GM12892 (cell line): ENCODE results near the gene DAP3.

Source experiments
- POLR2A ChIP-seq: IDR thresholded peaks from 2 replicates; pipeline ENCODE4 v1.6.1; 2011; ENCODE audit warnings: low read depth, low read length, control low read depth
- POLR2AphosphoS5 ChIP-seq: IDR thresholded peaks from 2 replicates; pipeline ENCODE4 v1.6.1; 2011; ENCODE audit warnings: low read depth, low read length, control low read depth

DNA sequence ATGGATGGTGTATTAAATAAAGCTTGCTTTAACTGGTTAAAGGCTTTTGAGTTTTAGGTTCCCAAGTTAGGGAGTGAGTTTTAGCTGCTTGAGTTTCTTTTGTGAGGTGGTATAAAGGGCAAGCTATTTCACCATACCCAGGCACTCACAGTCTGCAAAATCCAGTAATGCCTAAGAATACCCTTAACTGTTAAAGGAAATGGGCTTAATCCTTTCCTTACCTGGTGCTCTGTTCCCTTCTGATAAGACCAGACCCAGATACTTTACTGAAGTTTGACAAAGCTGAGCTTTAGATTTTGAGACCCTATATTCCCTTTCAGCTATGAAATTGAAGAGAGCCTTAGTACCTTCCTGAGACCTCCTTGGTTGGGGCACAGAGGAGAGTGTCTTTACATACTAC, 48.5 kb upstream of the DAP3 start:
- no peak for TF ChIP-seq POLR2AphosphoS5
- TF ChIP-seq POLR2A, result no peak
